KOPT-K1 (cell line): ENCODE data around the gene KCNG2.

Experiments used
- H3K27ac ChIP-seq: fragments of 200-600 bp; sonication (generic); 2 replicates; pipeline ENCODE4 v1.5.1; 2016; ENCODE audit warnings: antibody characterized with exemption, mild to moderate bottlenecking, low read depth, low read length; ENCODE audit not compliant: poor library complexity, severe bottlenecking
- H3K36me3 ChIP-seq: fragments of 200-600 bp; sonication (generic); 2 replicates; pipeline ENCODE4 v1.5.1; 2017; ENCODE audit warnings: antibody characterized with exemption, mild to moderate bottlenecking, low read length, moderate library complexity; ENCODE audit not compliant: insufficient read depth
- H3K9me3 ChIP-seq: fragments of 200-600 bp; sonication (generic); 2 replicates; pipeline ENCODE4 v1.5.1; 2017; ENCODE audit warnings: antibody characterized with exemption, low read length, mild to moderate bottlenecking; ENCODE audit not compliant: insufficient read depth, poor library complexity, severe bottlenecking

The KCNG2 gene

DNA sequence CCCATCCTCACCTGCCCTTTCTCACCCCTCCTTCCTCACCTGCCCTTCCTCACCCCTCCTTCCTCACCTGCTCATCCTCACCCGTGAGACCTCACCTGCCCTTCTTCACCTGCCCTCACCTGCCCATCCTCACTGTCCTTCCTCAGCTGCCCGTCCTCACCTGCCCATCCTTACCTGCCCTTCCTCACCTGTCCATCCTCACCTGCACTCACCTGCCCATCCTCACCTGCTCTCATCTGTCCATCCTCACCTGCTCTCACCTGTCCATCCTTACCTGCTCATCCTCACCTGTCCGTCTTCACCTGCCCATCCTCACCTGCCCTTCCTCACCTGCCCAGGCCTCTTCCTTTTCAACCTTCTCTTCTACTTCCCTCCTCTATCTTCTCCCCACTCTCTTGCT is 34.4 kb downstream of the KCNG2 start:
- no peaks in the 10 kb centered on the region for H3K36me3 ChIP-seq

GRCh38 chr18:79834834-79835233 is 37.1 kb downstream of the KCNG2 start:
- no peaks in the 10 kb centered on the region for H3K36me3 ChIP-seq
- H3K27ac ChIP-seq, result no peak overlapping the region
- H3K9me3 ChIP-seq, result no peaks in the 10 kb centered on the region

More for the DNA sequence above, 34.4 kb downstream of the KCNG2 start:
- Histone ChIP-seq H3K27ac (no peak overlapping the region), H3K9me3 (no peaks in the 10 kb centered on the region)

- Histone ChIP-seq H3K27ac (no peak overlapping the region), H3K9me3 (no peaks in the 10 kb centered on the region), H3K36me3 (no peaks in the 10 kb centered on the region)
Measured at GRCh38 chr18:79841936-79842335, 44.2 kb downstream of the KCNG2 start.

DNA sequence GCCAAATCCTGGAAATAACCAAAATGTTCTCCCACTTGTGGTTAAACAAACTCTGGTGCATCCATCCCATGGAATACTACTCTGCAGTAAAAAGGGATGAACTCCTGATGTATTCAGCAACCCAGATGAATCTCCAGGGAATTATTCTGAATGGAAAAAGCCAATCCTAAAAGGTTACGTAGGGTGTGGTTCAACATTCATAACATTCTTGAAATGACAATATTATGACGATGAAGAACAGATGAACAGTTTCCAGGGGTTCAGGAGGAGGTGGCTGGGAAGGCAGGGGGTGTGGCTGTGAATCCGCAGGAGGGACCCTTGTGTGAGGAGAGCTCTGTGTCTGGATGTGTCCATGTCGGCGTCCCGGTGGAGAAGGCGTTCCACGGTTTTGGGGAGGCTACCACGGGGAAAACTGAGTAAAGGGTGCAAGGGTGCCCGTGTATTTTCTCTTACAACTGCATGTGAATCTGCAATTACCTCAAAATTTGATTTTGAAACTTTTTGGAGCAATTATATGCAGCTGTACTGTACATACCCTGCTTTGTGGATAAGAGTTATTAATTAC is 47.3 kb downstream of the KCNG2 start:
- Histone ChIP-seq H3K9me3 (no peaks in the 10 kb centered on the region), H3K36me3 (no peaks in the 10 kb centered on the region), H3K27ac (no peak overlapping the region)

GRCh38 chr18:79846936-79847557 is 49.3 kb downstream of the KCNG2 start:
- H3K9me3 ChIP-seq, result no peaks in the 10 kb centered on the region
- H3K36me3 ChIP-seq, result no peaks in the 10 kb centered on the region
- H3K27ac ChIP-seq, result no peak overlapping the region

DNA sequence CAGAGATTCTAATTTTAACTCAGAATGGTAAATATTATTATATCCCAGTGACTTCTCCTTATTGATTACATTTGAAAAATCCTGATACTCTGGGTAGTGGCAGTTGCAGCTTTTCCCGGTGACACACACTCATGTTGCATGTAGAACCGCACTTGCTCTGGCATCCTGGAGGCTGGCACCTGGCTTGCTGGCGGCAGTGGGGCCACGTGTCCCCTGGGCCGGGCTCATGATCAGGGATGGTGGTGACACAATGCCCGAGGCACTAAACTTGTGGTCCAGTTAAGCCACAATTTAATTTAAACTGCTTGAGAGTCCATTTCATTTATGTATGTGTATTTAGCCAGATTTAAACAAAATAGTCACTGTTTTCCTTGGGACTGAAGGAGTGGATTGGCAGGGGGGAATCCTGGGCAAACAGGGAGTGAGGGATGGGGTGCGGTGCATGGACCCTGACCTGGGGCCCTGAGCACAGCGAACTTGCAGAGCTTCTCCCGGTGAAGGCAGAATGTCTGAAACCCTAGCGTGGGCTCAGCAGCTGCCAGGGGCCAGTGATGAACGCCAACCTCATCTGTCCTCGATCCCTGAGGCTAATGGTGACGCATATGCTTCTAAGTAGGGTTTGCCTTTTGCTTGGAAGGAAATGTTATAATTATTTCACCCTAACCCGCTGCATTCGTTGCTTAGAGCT is 50.0 kb downstream of the KCNG2 start:
- no peaks in the 10 kb centered on the region for H3K9me3 ChIP-seq
- no peak overlapping the region for H3K27ac ChIP-seq
- no peaks in the 10 kb centered on the region for H3K36me3 ChIP-seq

GRCh38 chr18:79848294-79848578 is 50.5 kb downstream of the KCNG2 start:
- H3K36me3 ChIP-seq, result no peaks in the 10 kb centered on the region
- H3K9me3 ChIP-seq, result no peaks in the 10 kb centered on the region
- no peak overlapping the region for H3K27ac ChIP-seq

DNA sequence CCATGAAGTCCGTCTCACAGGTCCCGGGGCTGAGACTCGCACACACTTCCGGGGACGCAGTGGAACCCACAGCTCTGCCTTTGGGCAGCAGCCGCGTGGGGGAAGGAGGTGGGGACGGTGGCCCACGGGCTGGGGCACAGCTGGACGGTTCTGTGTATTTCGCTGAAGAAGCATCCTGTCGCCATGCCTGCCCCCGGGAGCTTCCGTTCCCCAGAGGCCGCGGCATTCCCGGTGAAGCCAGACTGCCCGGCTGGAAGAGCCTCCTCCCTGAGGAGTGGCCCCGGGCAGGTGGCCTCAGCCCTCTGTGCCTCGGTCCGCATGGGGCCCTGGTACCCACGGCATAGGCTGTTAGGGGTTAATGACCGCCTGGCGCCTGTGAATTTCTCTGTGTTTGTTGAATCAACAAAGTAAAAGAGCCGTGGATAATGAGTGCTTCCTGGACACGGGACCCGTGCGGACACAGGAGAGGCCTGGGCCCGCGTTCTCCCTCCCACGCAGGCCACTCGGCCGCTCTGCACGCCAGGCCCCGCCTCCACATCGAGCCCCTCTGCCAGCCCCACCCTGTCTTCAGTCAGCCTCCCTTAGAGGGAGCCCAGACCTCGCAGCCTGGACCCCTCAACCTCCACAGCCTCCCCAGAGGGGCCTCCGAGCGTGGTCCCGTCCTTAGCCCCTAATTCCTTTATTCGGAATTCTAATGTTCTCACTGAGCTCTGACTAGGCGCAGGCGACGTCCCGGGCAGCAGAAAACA is 51.0 kb downstream of the KCNG2 start:
- H3K9me3 ChIP-seq, result no peaks in the 10 kb centered on the region
- no peak overlapping the region for H3K27ac ChIP-seq
- no peaks in the 10 kb centered on the region for H3K36me3 ChIP-seq

DNA sequence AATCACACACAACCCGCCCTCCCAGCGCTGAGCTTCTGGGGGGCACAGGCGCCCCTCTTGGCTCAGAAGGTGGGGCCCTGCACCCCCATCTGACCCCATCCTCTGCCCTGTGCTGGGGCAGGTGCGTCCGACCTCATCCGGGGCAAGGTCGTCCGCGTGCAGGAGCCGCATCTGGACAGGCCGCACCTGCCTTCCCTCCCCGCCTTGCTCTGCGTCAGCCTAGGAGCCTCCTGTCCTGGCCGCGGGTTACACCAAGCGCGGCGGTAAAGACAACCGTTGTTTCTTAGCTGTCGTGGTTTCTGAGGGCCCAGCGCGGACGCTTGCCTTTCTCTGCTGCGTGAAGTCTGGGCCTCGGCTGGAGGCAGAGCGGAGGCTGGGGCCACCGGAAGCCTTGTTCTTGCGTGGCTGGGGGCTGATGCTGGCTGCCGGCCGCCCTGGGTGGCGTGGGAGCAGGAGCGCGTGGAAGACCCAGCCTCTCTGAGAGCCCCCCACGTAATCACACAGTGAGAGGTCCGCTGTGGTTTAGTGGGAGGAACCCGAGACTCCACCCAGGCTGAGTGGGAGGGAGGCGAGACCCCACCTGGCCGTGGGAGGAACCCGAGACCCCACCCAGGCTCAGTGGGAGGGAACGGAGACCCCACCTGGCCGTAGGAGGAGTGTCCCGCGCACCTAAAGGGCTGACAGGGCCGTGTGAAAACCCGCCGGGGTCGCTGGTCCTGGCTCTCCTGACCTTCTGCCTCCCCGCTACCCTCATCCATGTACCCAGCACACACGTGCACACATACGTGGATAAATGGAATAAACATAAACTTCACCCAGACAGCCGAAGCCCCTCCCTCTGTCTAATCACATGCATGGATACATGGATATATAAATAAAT is 51.8 kb downstream of the KCNG2 start:
- Histone ChIP-seq H3K36me3 (no peaks in the 10 kb centered on the region), H3K9me3 (no peaks in the 10 kb centered on the region), H3K27ac (no peak overlapping the region)

DNA sequence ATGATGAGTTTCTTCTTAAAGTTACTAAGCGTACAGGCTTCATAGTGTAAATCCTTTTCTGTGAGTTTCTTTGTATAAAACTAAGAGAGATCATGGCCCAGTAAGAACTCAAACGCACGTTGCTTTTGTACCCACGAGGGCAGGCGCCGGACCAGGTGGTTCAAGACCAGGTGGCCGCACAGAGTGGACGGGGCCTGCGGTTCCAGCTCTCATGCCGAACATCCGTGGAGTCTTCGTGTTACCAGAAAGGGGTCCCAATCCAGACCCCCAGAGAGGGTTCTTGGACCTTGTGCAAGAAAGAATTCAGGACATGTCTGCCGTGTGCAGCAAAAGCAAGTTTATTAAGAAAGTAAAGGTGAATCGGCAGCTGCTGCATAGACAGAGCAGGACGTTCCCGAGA is 53.0 kb downstream of the KCNG2 start:
- Histone ChIP-seq H3K27ac (no peak overlapping the region), H3K9me3 (no peaks in the 10 kb centered on the region), H3K36me3 (no peaks in the 10 kb centered on the region)

GRCh38 chr18:79851489-79851888 is 53.8 kb downstream of the KCNG2 start:
- H3K36me3 ChIP-seq, result no peaks in the 10 kb centered on the region
- no peaks in the 10 kb centered on the region for H3K9me3 ChIP-seq
- H3K27ac ChIP-seq, result no peak overlapping the region

- no peaks in the 10 kb centered on the region for H3K9me3 ChIP-seq
- no peak overlapping the region for H3K27ac ChIP-seq
- H3K36me3 ChIP-seq, result no peaks in the 10 kb centered on the region
Measured at GRCh38 chr18:79851950-79852349, 54.2 kb downstream of the KCNG2 start.

GRCh38 chr18:79852561-79853302 is 55.0 kb downstream of the KCNG2 start:
- H3K27ac ChIP-seq, result no peak overlapping the region
- H3K9me3 ChIP-seq, result no peaks in the 10 kb centered on the region
- no peaks in the 10 kb centered on the region for H3K36me3 ChIP-seq

DNA sequence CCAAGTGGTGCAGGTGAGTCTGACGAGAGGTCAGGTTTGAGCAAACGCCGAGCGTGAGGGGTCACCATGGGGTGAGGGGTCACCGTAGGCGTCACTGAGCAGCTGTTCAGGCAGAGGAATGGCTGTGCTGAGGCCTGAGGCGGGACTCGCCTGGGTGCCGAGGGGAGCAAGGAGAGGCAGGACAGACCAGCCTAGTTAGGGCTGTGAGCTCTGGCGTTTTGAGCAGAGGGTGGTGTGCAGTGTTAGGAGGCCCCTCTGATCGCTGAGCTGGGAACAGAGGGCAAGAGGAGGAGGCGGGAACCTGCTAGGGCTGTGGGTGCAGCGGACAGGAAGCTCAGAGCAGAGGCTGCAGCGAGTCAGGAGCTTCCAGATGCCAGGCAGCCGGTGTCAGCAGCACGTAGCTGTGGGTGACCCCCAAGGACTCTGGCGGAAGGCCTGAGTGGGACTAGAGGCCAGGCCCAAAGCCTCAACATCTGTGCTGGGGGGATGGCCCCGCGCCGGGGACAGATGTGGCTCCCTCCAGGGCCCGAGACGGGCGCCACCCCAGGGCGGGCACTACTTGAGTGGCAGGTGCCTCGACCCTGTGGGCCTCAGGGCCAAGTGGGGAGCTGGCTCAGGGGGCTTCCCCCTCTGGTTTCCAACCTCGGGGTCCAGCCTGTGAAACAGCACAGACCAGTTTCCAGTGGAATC is 55.7 kb downstream of the KCNG2 start:
- Histone ChIP-seq H3K9me3 (no peaks in the 10 kb centered on the region), H3K36me3 (no peaks in the 10 kb centered on the region), H3K27ac (no peak overlapping the region)
